ENCODE data around the gene C5orf63. TPM values are rescaled to one million over a fixed set of nuclear protein-coding genes. Genes with fewer than 3 reads are reported as not detected.

C5orf63 gene
- total RNA-seq, 1 experiment from 2014 or later = 1.2 TPM

GRCh38 chr5:127004721-127005120, 68.6 kb downstream of the C5orf63 start:
- Histone ChIP-seq H3K9ac (ENCODE audit: extremely low read depth, insufficient read length, low read length) (no peak overlapping the region), H2AFZ (ENCODE audit: low read length) (no peak overlapping the region), H2BK20ac (ENCODE audit: low read depth, low read length, poor library complexity, severe bottlenecking) (no peak overlapping the region), H3K4me1 (ENCODE audit: insufficient read depth, low read length) (0 out of 2 replicates have a peak, but pooled peaks cover 6% of the 10 kb centered on the region), H3K27me3 (ENCODE audit: insufficient read depth, low read length) (no peaks in the 10 kb centered on the region), H4K91ac (ENCODE audit: insufficient read length, low read depth, low read length) (no peak overlapping the region), H2BK120ac (ENCODE audit: low read depth, low read length, poor library complexity, severe bottlenecking) (no peak overlapping the region), H3K4me2 (ENCODE audit: insufficient read depth, insufficient read length, low read length) (no peak overlapping the region), H4K5ac (ENCODE audit: insufficient read length, low read depth, low read length) (no peak overlapping the region), H3K4ac (ENCODE audit: low read depth, low read length) (no peak overlapping the region), H3K79me2 (ENCODE audit: insufficient read depth, low read length) (no peaks in the 10 kb centered on the region), H3K56ac (ENCODE audit: insufficient read length, low read depth, low read length) (no peak overlapping the region), H3K79me1 (ENCODE audit: insufficient read depth, low read depth, low read length, poor library complexity, severe bottlenecking) (peaks cover 3% of the 10 kb centered on the region), H3K9me3 (ENCODE audit: control insufficient read depth, low read depth, low read length) (no peaks in the 10 kb centered on the region), H3K14ac (ENCODE audit: insufficient read depth, low read length) (no peak overlapping the region), H2BK12ac (ENCODE audit: insufficient read length, low read depth, low read length) (no peak overlapping the region), H2BK15ac (ENCODE audit: low read depth, low read length) (no peak overlapping the region), H3K23me2 (ENCODE audit: insufficient read length, low read depth, low read length, poor library complexity, severe bottlenecking) (no peaks in the 10 kb centered on the region), H4K20me1 (ENCODE audit: control insufficient read depth, insufficient read depth, insufficient read length) (no peaks in the 10 kb centered on the region), H3K18ac (ENCODE audit: insufficient read length, low read depth, low read length) (no peak overlapping the region), H3K27ac (ENCODE audit: insufficient read length, low read depth, low read length) (no peak overlapping the region), H3T11ph (ENCODE audit: low read length) (no peak overlapping the region), H4K8ac (replicated peaks; ENCODE audit: insufficient read length, low read depth, low read length) (no peak overlapping the region), H2BK5ac (ENCODE audit: insufficient read length, low read length) (no peak overlapping the region), H2AK5ac (ENCODE audit: insufficient read length, low read length) (no peak overlapping the region), H3K23ac (ENCODE audit: insufficient read length, low read depth, low read length) (no peak overlapping the region)
- Mint-ChIP-seq H3K4me3 (no peak overlapping the region), H3K27ac (no peak overlapping the region), H3K36me3 (ENCODE audit: insufficient read depth in 1 of 3, low read depth in 3 of 3) (no peaks in the 10 kb centered on the region; a peak in 1 of 7 replicates), H3K9me3 (no peaks in the 10 kb centered on the region), H3K27me3 (ENCODE audit: low read depth) (no peaks in the 10 kb centered on the region), H3K4me1 (peaks cover 4 to 8% of the 10 kb centered on the region in 2 experiments; a peak in 3 of 4 replicates)
- DNase-seq = no peak
- no CpG with 5 or more reads among the region's 3 CpGs for WGBS (ENCODE audit: extremely low coverage, insufficient read length, low lambda C conversion rate)
- TF ChIP-seq, protein P1, sequence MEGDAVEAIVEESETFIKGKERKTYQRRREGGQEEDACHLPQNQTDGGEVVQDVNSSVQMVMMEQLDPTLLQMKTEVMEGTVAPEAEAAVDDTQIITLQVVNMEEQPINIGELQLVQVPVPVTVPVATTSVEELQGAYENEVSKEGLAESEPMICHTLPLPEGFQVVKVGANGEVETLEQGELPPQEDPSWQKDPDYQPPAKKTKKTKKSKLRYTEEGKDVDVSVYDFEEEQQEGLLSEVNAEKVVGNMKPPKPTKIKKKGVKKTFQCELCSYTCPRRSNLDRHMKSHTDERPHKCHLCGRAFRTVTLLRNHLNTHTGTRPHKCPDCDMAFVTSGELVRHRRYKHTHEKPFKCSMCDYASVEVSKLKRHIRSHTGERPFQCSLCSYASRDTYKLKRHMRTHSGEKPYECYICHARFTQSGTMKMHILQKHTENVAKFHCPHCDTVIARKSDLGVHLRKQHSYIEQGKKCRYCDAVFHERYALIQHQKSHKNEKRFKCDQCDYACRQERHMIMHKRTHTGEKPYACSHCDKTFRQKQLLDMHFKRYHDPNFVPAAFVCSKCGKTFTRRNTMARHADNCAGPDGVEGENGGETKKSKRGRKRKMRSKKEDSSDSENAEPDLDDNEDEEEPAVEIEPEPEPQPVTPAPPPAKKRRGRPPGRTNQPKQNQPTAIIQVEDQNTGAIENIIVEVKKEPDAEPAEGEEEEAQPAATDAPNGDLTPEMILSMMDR (conservative IDR thresholded peaks at IDR 0.05) = no peak

All from H9 (cell line).